ENCODE results near the gene CXCL16.

GRCh38 chr17:4720787-4721186 lies 18.9 kb downstream of the CXCL16 start:
- TF ChIP-seq POLR2A (IDR thresholded peaks at IDR 0.05) = no peak
- TF ChIP-seq, protein P1, sequence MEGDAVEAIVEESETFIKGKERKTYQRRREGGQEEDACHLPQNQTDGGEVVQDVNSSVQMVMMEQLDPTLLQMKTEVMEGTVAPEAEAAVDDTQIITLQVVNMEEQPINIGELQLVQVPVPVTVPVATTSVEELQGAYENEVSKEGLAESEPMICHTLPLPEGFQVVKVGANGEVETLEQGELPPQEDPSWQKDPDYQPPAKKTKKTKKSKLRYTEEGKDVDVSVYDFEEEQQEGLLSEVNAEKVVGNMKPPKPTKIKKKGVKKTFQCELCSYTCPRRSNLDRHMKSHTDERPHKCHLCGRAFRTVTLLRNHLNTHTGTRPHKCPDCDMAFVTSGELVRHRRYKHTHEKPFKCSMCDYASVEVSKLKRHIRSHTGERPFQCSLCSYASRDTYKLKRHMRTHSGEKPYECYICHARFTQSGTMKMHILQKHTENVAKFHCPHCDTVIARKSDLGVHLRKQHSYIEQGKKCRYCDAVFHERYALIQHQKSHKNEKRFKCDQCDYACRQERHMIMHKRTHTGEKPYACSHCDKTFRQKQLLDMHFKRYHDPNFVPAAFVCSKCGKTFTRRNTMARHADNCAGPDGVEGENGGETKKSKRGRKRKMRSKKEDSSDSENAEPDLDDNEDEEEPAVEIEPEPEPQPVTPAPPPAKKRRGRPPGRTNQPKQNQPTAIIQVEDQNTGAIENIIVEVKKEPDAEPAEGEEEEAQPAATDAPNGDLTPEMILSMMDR (IDR thresholded peaks at IDR 0.05) = no peak

Measured in right lobe of liver (tissue), 4 donors.